GM18858 (cell line): Measurements from ENCODE around the gene TBC1D1.

Experiments
- ATAC-seq: cut with Tn5 transposase; IDR thresholded peaks from one replicate; pipeline ENCODE4 v1.9.1; 2021; ENCODE audit not compliant: unreplicated experiment

Gene TBC1D1

GRCh38 chr4:38119668-38120385, 228.9 kb downstream of the TBC1D1 start:
- ATAC-seq: no peak

GRCh38 chr4:38120772-38121171, 229.9 kb downstream of the TBC1D1 start:
- no peak for ATAC-seq

GRCh38 chr4:38122060-38122459, 231.2 kb downstream of the TBC1D1 start:
- no peak for ATAC-seq

GRCh38 chr4:38123555-38123954, 232.7 kb downstream of the TBC1D1 start:
- no peak for ATAC-seq

GRCh38 chr4:38124961-38125360, 234.1 kb downstream of the TBC1D1 start:
- ATAC-seq: no peak

GRCh38 chr4:38125816-38126215, 234.9 kb downstream of the TBC1D1 start:
- no peak for ATAC-seq

GRCh38 chr4:38128478-38129459, 237.9 kb downstream of the TBC1D1 start:
- peak; percentile 37 for ATAC-seq

- ATAC-seq: no peak
These were observed 238.8 kb downstream of the TBC1D1 start for GRCh38 chr4:38129460-38130227.

- no peak for ATAC-seq
These were observed 240.0 kb downstream of the TBC1D1 start for GRCh38 chr4:38130884-38131283.

- no peak for ATAC-seq
These were observed 240.6 kb downstream of the TBC1D1 start for GRCh38 chr4:38131371-38132091.

- ATAC-seq: peak; percentile 80
These were observed 241.3 kb downstream of the TBC1D1 start for GRCh38 chr4:38132107-38132673.

GRCh38 chr4:38132843-38133662, 242.2 kb downstream of the TBC1D1 start:
- ATAC-seq: no peak

GRCh38 chr4:38133711-38134480, 243.0 kb downstream of the TBC1D1 start:
- no peak for ATAC-seq

- ATAC-seq: no peak
These were observed 244.3 kb downstream of the TBC1D1 start for GRCh38 chr4:38135201-38135600.

- ATAC-seq: no peak
These were observed 245.7 kb downstream of the TBC1D1 start for GRCh38 chr4:38136604-38137003.

- ATAC-seq: no peak
These were observed 246.2 kb downstream of the TBC1D1 start for GRCh38 chr4:38137080-38137479.

GRCh38 chr4:38138363-38138762, 247.5 kb downstream of the TBC1D1 start:
- no peak for ATAC-seq

- no peak for ATAC-seq
These were observed 248.3 kb downstream of the TBC1D1 start for GRCh38 chr4:38139187-38139586.
